Immature natural killer cell (primary cell): Measurements from ENCODE around the gene PHETA2. TPM values are rescaled to one million over a fixed set of nuclear protein-coding genes. Genes with fewer than 3 reads are reported as not detected.

ENCODE experiments used
- DNase-seq, 3 donors: peaks; one replicate each; pipeline ENCODE4 v3.0.0; 2022; ENCODE audit warnings: mixed read lengths in 1 of 3
- H3K27ac Mint-ChIP-seq, 6 donors: one replicate each; pipeline ENCODE4 v1.8.0; 2020; ENCODE audit warnings: mixed read lengths in 6 of 6, mild to moderate bottlenecking in 5 of 6, inconsistent platforms in 4 of 6, moderate library complexity in 3 of 6
- H3K27me3 Mint-ChIP-seq, 3 donors: one replicate each; pipeline ENCODE4 v1.8.0; 2020 to 2021; ENCODE audit warnings: low read depth in 3 of 3, mild to moderate bottlenecking in 3 of 3, mixed read lengths in 3 of 3, moderate library complexity in 3 of 3, inconsistent platforms in 1 of 3
- H3K36me3 Mint-ChIP-seq, 3 donors: one replicate each; pipeline ENCODE4 v1.8.0; 2020; ENCODE audit warnings: mixed read lengths in 3 of 3, inconsistent platforms in 2 of 3, mild to moderate bottlenecking in 2 of 3
- H3K4me1 Mint-ChIP-seq, 2 donors: one replicate each; pipeline ENCODE4 v1.8.0; 2020; ENCODE audit warnings: inconsistent platforms in 2 of 2, mild to moderate bottlenecking in 2 of 2, mixed read lengths in 2 of 2, moderate library complexity in 1 of 2
- H3K4me3 Mint-ChIP-seq, 5 donors: one replicate each; pipeline ENCODE4 v1.8.0; 2020; ENCODE audit warnings: mild to moderate bottlenecking in 5 of 5, mixed read lengths in 5 of 5, inconsistent platforms in 3 of 5, moderate library complexity in 3 of 5
- H3K9me3 Mint-ChIP-seq, 6 donors: one replicate each; pipeline ENCODE4 v1.8.0; 2020; ENCODE audit warnings: mild to moderate bottlenecking in 6 of 6, mixed read lengths in 6 of 6, inconsistent platforms in 4 of 6, moderate library complexity in 3 of 6
- polyA plus RNA-seq, 3 donors: library from polyadenylated mRNA; unstranded; fragments of 300-500 nt; fragmentation: Illumina TruSeq; gene quantifications; one replicate each; pipeline ENCODE4 v1.2.3, GENCODE V29; 2021

Gene PHETA2
- polyA plus RNA-seq, 3 donors from 2014 or later, result 0.78 to 2.1 (median 1.2) TPM

DNA sequence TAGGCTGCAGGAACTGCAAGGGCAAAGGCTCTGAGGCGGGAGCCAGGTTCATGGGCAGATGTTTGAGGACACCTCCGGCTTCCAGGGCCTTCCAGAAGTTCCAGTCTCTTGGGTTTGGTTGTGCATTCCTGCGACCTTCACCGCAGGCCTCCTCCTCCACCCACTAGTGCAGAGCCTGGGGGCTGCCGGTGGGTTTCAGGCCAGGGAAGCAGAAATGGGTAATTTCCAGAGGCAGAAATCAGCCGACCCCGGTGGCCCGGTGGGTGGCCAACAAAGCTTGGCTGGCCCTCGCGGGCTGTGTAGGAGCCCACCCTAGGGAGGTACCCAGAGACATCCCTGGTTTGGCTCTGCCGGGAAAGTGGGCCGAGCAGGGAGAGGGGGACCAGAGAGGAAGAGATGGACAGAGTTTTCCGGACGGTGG is 417 bp upstream of the PHETA2 start:
- peak overlapping the region; percentile 55 to 72 (median 69) for H3K4me3 Mint-ChIP-seq
- H3K27ac Mint-ChIP-seq, result peak overlapping the region in 4 of 6 donors; percentile 45 to 72 (median 55)
- no peak for DNase-seq
- peaks cover 3 to 7% (median 4%) of the 10 kb centered on the region in 3 donors for H3K27me3 Mint-ChIP-seq
- no peaks in the 10 kb centered on the region for H3K36me3 Mint-ChIP-seq
- peaks cover 40 to 43% of the 10 kb centered on the region in 2 donors for H3K4me1 Mint-ChIP-seq
- no peaks in the 10 kb centered on the region for H3K9me3 Mint-ChIP-seq

- H3K4me1 Mint-ChIP-seq, result peaks cover 43 to 50% of the 10 kb centered on the region in 2 donors
- peaks cover 3 to 14% (median 13%) of the 10 kb centered on the region in 3 donors for H3K27me3 Mint-ChIP-seq
- no peaks in the 10 kb centered on the region for H3K9me3 Mint-ChIP-seq
- H3K27ac Mint-ChIP-seq, result peak overlapping the region in 4 of 6 donors; percentile 62 to 88 (median 81)
- no peak for DNase-seq
- H3K36me3 Mint-ChIP-seq, result no peaks in the 10 kb centered on the region
- H3K4me3 Mint-ChIP-seq, result peak overlapping the region; percentile 58 to 68 (median 63)
Observed at GRCh38 chr22:42074846-42075676, 1.0 kb downstream of the PHETA2 start.

- H3K27me3 Mint-ChIP-seq, result peaks cover 3 to 14% (median 14%) of the 10 kb centered on the region in 3 donors
- H3K4me3 Mint-ChIP-seq, result no peak overlapping the region
- H3K36me3 Mint-ChIP-seq, result peaks cover 0 to 3% (median 0%) of the 10 kb centered on the region in 3 donors
- H3K9me3 Mint-ChIP-seq, result no peaks in the 10 kb centered on the region
- H3K4me1 Mint-ChIP-seq, result peaks cover 40 to 48% of the 10 kb centered on the region in 2 donors
- peak overlapping the region in 2 of 6 donors; percentile 40 to 45 for H3K27ac Mint-ChIP-seq
- DNase-seq, result no peak
Observed at GRCh38 chr22:42076764-42077485, 2.9 kb downstream of the PHETA2 start.

- no peaks in the 10 kb centered on the region for H3K9me3 Mint-ChIP-seq
- no peak for DNase-seq
- peak overlapping the region in 1 of 5 donors; percentile 21 for H3K4me3 Mint-ChIP-seq
- H3K27me3 Mint-ChIP-seq, result peaks cover 3 to 14% (median 14%) of the 10 kb centered on the region in 3 donors
- H3K27ac Mint-ChIP-seq, result peak overlapping the region in 5 of 6 donors; percentile 65 to 98 (median 95)
- H3K36me3 Mint-ChIP-seq, result peaks cover 0 to 7% (median 3%) of the 10 kb centered on the region in 3 donors
- H3K4me1 Mint-ChIP-seq, result peaks cover 42 to 51% of the 10 kb centered on the region in 2 donors
Observed at GRCh38 chr22:42077486-42078125, 3.6 kb downstream of the PHETA2 start.

GRCh38 chr22:42078469-42079318 is 4.6 kb downstream of the PHETA2 start:
- peaks cover 36 to 45% of the 10 kb centered on the region in 2 donors for H3K4me1 Mint-ChIP-seq
- DNase-seq, result no peak
- peak overlapping the region; percentile 94 to 98 (median 95) for H3K4me3 Mint-ChIP-seq
- H3K27me3 Mint-ChIP-seq, result peaks cover 3 to 14% (median 14%) of the 10 kb centered on the region in 3 donors
- peak overlapping the region; percentile 94 to 99 (median 96) for H3K27ac Mint-ChIP-seq
- H3K9me3 Mint-ChIP-seq, result no peaks in the 10 kb centered on the region
- H3K36me3 Mint-ChIP-seq, result peaks cover 0 to 9% (median 4%) of the 10 kb centered on the region in 3 donors

DNA sequence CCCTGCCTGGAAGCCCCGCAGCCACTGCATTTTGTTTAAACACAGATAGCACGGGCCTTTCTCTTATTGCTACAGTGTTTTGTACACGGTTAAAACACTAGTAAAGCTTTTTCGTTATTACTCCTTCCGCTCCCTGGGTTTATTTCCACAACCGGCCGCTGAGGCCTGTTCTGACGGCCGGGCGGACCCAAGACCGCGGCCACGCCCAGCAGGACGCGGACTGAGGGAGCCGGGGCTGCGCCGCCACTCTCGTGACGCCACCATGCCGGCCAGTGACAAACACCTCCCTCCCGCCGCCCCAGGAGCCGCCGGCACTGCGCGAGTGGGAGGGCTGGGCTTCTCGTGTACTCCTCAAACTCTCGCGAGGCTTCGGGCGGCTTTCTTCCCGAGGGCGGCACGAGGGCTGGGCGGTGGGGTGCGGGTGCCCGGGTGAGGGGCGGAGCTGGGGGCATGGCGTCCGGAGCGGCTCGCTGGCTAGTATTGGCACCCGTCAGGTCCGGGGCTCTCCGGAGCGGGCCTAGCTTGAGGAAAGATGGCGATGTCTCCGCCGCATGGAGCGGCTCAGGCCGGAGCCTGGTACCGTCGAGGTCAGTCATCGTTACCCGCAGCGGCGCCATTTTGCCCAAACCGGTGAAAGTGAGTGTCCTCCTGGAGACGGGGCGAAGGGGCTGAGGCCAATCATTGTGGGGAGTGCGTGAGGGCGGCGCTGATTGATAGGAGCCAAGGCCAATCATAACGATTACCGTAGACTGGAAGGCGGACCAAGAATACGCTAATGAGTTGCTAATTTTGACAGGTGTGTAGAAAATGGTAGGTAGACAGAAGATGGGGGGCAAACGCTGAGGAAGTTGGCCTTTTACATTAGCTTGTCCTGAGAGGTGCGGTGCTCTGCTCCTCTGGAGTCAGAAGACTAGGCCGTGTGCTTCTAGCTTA is 5.5 kb downstream of the PHETA2 start, which contains the start of gene SMDT1:
Gene SMDT1, plus strand, starts transcription at position 382 of the 933 bp plus-strand sequence. Its CDS starts 69 bp downstream, at position 451.
- peak; percentile 99 to 100 (median 100) for DNase-seq
- Mint-ChIP-seq H3K4me3 (peak within 1 kb of the TSS; percentile 94 to 98 (median 95)), H3K27ac (peak within 1 kb of the TSS; percentile 94 to 99 (median 96)), H3K36me3 (peaks cover 1 to 9% (median 4%) of the 10 kb centered on the region in 3 donors), H3K4me1 (peaks cover 37 to 50% of the 10 kb centered on the region in 2 donors), H3K27me3 (peaks cover 3 to 14% (median 14%) of the 10 kb centered on the region in 3 donors), H3K9me3 (no peaks in the 10 kb centered on the region)

DNA sequence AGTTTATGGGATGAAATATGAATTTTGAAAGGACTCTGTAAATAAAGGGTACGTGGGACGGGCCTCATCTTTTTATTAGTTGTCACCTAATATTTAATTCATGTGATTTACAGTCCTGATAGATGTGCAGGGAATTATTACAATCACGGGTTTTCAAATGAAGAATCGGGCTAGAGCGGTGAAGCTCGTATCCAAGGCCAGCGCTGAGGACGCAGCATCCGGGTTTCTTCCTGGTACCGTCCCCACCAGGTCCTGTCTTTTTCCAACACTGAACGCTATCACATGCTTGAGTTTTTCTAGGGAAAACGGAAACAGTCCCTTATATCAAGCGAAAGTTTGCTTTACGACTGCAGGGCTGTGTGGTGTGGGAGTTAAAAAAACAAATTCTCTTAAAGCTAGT is 6.2 kb downstream of the PHETA2 start:
- Mint-ChIP-seq H3K36me3 (peaks cover 3 to 9% (median 4%) of the 10 kb centered on the region in 3 donors), H3K4me3 (peak overlapping the region; percentile 94 to 98 (median 95)), H3K27ac (peak overlapping the region; percentile 94 to 99 (median 96)), H3K4me1 (peaks cover 32 to 43% of the 10 kb centered on the region in 2 donors), H3K27me3 (peaks cover 3 to 14% (median 12%) of the 10 kb centered on the region in 3 donors), H3K9me3 (no peaks in the 10 kb centered on the region)
- peak in 1 of 3 donors; percentile 26 for DNase-seq

- no peak for DNase-seq
- H3K27ac Mint-ChIP-seq, result no peak overlapping the region
- H3K4me3 Mint-ChIP-seq, result no peak overlapping the region
- peaks cover 2 to 12% (median 8%) of the 10 kb centered on the region in 3 donors for H3K27me3 Mint-ChIP-seq
- peaks cover 9 to 21% (median 12%) of the 10 kb centered on the region in 3 donors for H3K36me3 Mint-ChIP-seq
- no peaks in the 10 kb centered on the region for H3K9me3 Mint-ChIP-seq
- peaks cover 31 to 61% of the 10 kb centered on the region in 2 donors for H3K4me1 Mint-ChIP-seq
Observed at GRCh38 chr22:42083119-42083518, 9.1 kb downstream of the PHETA2 start.

DNA sequence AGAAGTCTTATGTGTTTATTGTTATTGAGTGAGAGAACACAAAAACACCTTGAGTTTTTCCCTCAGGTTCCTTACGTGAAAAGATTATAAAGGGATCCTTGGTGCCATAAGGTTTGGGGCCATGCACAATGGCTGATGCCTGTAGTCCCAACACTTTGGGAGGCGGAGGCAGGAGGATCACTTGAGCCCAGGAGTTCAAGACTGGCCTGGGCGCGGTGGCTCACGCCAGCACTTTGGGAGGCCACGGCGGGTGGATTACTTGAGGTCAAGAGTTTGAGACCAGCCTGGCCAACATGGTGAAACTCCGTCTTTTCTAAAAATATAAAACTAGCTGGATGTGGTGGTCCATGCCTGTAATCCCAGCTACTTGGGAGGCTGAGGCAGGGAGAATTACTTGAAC is 10.8 kb downstream of the PHETA2 start:
- no peak overlapping the region for H3K4me3 Mint-ChIP-seq
- peaks cover 35 to 63% of the 10 kb centered on the region in 2 donors for H3K4me1 Mint-ChIP-seq
- H3K27me3 Mint-ChIP-seq, result peaks cover 0 to 9% (median 4%) of the 10 kb centered on the region in 3 donors
- DNase-seq, result no peak
- no peaks in the 10 kb centered on the region for H3K9me3 Mint-ChIP-seq
- H3K27ac Mint-ChIP-seq, result peak overlapping the region in 1 of 6 donors; percentile 7
- peaks cover 9 to 21% (median 12%) of the 10 kb centered on the region in 3 donors for H3K36me3 Mint-ChIP-seq

DNA sequence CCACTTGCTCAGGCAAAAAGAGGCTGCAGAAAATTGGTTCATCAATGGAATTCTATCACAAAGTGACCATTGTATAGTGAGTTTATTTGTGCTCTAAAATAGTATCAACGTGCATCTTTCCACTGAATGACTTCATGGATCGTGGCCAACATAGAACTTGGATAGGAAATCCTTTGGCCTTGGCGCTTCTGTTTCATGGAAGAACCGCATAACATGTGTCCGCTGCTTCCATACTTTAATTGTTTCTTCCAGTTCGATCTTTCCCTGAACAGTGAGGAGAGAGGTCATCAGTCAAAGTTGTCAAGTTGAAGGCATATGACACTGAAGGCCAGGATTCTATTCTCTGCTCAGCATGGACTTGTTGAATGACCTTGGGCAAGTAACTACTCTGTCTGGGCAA is 12.0 kb downstream of the PHETA2 start:
- DNase-seq, result no peak
- H3K27me3 Mint-ChIP-seq, result peaks cover 4 to 11% (median 10%) of the 10 kb centered on the region in 3 donors
- peaks cover 32 to 60% of the 10 kb centered on the region in 2 donors for H3K4me1 Mint-ChIP-seq
- no peak overlapping the region for H3K4me3 Mint-ChIP-seq
- H3K9me3 Mint-ChIP-seq, result no peaks in the 10 kb centered on the region
- H3K27ac Mint-ChIP-seq, result peak overlapping the region in 1 of 6 donors; percentile 76
- H3K36me3 Mint-ChIP-seq, result peaks cover 9 to 21% (median 12%) of the 10 kb centered on the region in 3 donors

DNA sequence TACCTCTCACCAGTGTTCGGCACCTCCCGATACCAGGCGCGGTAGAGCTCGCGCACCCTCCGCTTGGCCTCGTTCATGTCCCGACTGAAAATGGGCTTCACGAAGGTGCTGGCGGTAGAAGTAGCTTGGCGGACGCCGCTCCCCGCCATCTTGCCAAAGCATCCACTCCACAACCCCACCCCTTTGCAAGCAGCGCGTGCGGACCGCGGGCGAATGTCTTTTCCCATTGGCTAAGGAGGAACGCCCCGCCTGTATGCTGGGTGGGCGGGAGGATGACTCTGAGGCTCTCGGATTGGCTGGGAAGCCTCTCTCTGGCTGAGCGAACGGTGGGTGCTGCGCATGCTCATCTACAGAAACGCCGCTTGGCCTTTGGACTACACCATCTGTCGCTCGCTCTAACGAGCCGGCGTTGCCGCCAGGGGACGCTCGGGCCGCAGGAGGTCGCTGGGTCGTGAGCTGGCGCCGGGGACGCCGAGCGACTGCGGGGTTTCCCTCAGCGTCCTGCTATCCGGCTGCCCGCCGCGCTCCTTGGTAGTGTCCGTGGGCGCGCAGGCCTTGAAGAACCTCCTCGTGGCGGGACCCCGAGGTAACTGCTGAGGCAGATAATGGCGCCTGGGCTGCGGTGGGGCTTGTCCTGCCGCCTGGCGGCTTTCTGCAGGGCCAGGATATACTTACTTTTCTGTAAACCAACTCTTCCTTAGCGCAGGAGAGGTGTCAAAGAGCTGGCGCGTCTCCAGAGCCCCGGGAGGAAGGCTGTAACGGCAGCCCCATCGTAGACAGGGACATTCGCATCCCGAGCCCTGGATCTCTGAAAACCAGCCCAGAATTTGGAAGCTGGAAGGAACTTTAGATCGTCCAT is 16.8 kb downstream of the PHETA2 start, which contains the start of gene NDUFA6:
Gene NDUFA6, minus strand, starts transcription at position 177 of the 859 bp plus-strand sequence. Its CDS starts 28 bp downstream, at position 149.
- Mint-ChIP-seq H3K36me3 (peaks cover 2 to 9% (median 5%) of the 10 kb centered on the region in 3 donors), H3K27me3 (peaks cover 4 to 14% (median 10%) of the 10 kb centered on the region in 3 donors), H3K9me3 (no peaks in the 10 kb centered on the region), H3K4me3 (peak within 1 kb of the TSS; percentile 98 to 99 (median 98)), H3K27ac (peak within 1 kb of the TSS; percentile 97 to 99 (median 99)), H3K4me1 (peaks cover 31 to 43% of the 10 kb centered on the region in 2 donors)
- peak; percentile 97 to 99 (median 99) for DNase-seq
